C4-2B (cell line): ENCODE results near the gene EFNA5.

Experiments
- H3K27ac ChIP-seq: fragments of 450-650 bp; 2 replicates; pipeline ENCODE4 v1.5.1; 2017
- CTCF ChIP-seq: fragments of 450-650 bp; conservative IDR thresholded peaks from 2 replicates; pipeline ENCODE4 v1.5.1; 2017; ENCODE audit warnings: mild to moderate bottlenecking
- ZFX ChIP-seq: fragments of 450-650 bp; IDR thresholded peaks from 2 replicates; pipeline ENCODE4 v1.6.1; 2017

EFNA5 gene

DNA sequence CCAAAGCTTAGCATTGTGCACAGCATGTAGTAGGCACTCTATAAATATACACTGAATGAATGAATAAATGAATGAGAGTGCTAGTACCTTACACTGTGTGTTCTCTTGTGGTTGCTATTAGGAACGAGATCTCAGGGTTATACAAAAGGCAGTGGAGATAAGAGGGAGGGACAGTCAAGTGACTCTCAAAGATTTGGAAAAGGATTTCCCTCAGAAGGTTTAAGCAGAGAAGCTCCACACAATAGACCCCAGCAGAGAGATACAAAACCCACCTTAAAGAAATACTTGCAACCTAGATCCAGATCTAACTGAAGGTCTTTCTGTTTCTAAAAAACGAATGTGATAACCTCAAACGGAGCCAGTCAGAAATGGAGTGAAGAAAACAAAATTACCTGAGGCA, 11.8 kb upstream of the EFNA5 start:
- H3K27ac ChIP-seq = no peak overlapping the region
- TF ChIP-seq ZFX (no peak), CTCF (no peak)

DNA sequence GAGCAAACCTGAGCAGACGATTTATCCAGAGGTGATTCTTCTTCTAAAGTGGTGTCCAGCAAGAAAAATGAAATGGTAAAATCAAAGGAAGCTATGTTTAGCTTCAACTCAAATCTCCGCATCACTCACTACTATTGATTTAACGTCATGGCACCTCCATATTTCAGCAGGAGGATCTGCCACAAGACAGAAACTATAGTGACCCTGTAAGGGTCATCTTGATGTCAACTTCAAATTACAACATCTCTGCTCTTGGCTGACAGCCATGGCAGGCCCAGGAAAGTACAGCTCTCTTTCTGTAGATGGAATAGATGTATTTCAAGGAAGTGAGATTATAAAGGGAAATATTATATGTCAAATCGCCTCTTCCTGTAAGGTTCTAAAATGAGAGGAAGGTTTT, 10.1 kb upstream of the EFNA5 start:
- no peak for TF ChIP-seq CTCF
- TF ChIP-seq ZFX = no peak
- H3K27ac ChIP-seq = no peak overlapping the region

- no peak for TF ChIP-seq ZFX
- no peak for TF ChIP-seq CTCF
- no peak overlapping the region for H3K27ac ChIP-seq
These were observed 9.4 kb upstream of the EFNA5 start for GRCh38 chr5:107680099-107680498.

DNA sequence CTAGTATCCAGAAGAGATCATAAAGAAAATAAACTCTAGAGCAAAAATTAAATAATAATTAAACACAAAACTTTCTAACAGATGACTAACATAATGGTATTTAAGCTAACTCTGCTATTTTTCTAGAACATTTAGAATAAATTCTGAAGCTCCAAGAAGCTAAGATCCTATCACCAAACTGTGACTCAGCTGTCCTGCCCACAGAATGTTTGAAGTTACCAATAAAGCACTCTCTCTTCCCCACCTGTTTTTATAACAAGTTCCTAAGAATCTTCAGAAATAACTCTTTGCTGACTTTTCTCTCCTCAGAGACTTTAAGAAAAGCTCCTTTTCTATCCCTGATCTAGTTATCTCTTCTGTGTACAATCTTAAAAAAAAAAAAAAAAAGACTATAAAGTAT, 6.0 kb upstream of the EFNA5 start:
- H3K27ac ChIP-seq = no peak overlapping the region
- TF ChIP-seq ZFX (no peak), CTCF (no peak)

DNA sequence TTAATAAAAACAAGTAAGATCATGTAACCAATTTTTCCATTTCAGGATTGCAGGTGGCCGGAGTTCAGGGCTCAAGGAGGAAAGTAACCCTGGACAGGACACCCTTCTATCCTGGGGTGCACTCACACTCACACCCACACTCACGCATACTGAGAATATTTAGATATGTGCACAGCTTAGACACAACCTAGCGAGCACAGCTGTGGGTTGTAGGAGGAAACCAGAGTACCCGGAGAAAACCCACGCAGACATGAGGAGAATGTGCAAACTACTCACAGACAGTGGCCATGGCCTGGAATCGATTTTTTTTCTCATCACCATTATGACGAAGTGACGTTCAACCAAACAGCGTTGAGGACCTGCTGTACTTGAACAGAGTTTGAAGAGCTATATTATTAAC, 4.5 kb upstream of the EFNA5 start:
- no peak for TF ChIP-seq ZFX
- TF ChIP-seq CTCF = no peak

DNA sequence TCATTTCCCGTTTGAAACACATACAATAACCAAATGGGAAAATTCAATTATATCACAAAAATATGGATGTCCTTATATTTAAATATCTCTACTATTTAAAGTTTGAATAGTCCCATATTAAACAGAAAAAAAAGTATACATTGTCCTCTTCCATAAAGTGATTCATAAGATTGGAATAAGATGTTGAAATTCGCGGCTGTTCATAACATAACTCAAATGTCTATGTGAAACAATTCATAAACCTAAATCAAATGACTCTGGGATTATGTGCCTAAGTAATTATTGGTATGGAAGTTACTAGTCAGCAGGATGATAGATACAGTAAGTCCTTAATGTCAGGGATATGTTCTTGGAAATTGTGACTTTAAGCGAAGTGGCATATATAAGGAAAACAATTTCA, 3.9 kb upstream of the EFNA5 start:
- H3K27ac ChIP-seq = no peak overlapping the region
- TF ChIP-seq CTCF = no peak
- TF ChIP-seq ZFX = no peak

More for the DNA sequence above, 4.5 kb upstream of the EFNA5 start:
- no peak overlapping the region for H3K27ac ChIP-seq

DNA sequence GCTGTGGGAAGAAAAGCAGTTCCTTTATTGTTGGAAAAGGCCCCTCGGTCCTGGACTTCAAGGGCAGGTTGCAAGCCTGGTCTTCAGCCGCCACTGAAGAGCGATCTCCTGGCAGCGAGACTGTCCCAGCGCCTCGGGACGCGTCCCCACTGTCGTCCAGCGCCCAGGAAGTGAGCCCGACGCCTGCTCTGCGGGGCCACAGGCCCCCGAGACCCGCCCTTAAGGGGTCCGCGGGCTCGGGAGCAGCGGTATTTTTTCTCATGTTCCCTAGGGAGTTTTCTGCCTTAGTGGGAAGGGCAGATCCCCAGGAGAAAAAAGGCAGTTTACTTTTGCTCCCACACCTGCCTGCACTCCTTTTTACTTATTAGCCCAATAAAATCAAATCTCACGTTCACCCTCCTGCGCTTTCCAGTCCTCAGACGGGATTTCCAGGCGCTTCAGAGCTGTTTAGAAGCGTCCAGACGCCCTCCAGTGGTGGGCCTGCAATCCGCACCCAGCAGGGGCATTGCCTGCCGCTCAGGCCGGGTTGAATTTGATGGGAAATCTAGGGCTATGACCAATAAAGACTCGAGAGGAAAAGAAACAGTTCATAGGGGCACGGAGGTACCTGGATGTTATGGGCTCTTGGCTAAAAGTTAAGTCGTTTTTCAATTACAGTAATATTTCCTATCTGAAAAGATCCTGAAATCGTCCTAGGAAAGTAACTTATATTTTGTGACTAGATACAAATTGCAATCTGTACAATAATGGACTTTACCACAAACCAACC, 2.8 kb upstream of the EFNA5 start:
- H3K27ac ChIP-seq = peak overlapping the region; percentile 97
- no peak for TF ChIP-seq ZFX
- peak; percentile 99 for TF ChIP-seq CTCF
